WERI-Rb-1 (cell line): Measurements from ENCODE around the gene A4GNT.

Source experiments
- DNase-seq: peaks from one replicate; pipeline ENCODE4 v3.0.0-alpha.2; 2020
- H3K27ac ChIP-seq: fragments of 250-450 bp; sonication (Bioruptor Pico); 2 replicates; pipeline ENCODE4 v1.5.1; 2020; ENCODE audit warnings: mild to moderate bottlenecking, moderate library complexity
- H3K27me3 ChIP-seq: fragments of 250-450 bp; sonication (Bioruptor Pico); 2 replicates; pipeline ENCODE4 v1.5.1; 2021; ENCODE audit warnings: mild to moderate bottlenecking, low read depth, moderate library complexity; ENCODE audit not compliant: insufficient read depth, severe bottlenecking
- H3K36me3 ChIP-seq: fragments of 250-450 bp; sonication (Bioruptor Pico); 2 replicates; pipeline ENCODE4 v1.5.1; 2020; ENCODE audit warnings: mild to moderate bottlenecking, moderate library complexity
- H3K4me3 ChIP-seq: 2 replicates; pipeline ENCODE4 v1.5.1; 2011; ENCODE audit warnings: low read depth, mild to moderate bottlenecking, control low read depth, low read length
- H3K9me3 ChIP-seq: fragments of 250-450 bp; sonication (Bioruptor Pico); 2 replicates; pipeline ENCODE4 v1.5.1; 2021; ENCODE audit warnings: mild to moderate bottlenecking, moderate library complexity; ENCODE audit not compliant: severe bottlenecking
- CTCF ChIP-seq: IDR thresholded peaks from 2 replicates; pipeline ENCODE4 v1.5.1; 2011; ENCODE audit warnings: low read depth, mild to moderate bottlenecking, control low read depth, inconsistent platforms, low read length

A4GNT gene

GRCh38 chr3:138118612-138119422, 13.4 kb downstream of the A4GNT start:
- H3K36me3 ChIP-seq: no peaks in the 10 kb centered on the region; the same call in 1 of the 2 replicates

DNA sequence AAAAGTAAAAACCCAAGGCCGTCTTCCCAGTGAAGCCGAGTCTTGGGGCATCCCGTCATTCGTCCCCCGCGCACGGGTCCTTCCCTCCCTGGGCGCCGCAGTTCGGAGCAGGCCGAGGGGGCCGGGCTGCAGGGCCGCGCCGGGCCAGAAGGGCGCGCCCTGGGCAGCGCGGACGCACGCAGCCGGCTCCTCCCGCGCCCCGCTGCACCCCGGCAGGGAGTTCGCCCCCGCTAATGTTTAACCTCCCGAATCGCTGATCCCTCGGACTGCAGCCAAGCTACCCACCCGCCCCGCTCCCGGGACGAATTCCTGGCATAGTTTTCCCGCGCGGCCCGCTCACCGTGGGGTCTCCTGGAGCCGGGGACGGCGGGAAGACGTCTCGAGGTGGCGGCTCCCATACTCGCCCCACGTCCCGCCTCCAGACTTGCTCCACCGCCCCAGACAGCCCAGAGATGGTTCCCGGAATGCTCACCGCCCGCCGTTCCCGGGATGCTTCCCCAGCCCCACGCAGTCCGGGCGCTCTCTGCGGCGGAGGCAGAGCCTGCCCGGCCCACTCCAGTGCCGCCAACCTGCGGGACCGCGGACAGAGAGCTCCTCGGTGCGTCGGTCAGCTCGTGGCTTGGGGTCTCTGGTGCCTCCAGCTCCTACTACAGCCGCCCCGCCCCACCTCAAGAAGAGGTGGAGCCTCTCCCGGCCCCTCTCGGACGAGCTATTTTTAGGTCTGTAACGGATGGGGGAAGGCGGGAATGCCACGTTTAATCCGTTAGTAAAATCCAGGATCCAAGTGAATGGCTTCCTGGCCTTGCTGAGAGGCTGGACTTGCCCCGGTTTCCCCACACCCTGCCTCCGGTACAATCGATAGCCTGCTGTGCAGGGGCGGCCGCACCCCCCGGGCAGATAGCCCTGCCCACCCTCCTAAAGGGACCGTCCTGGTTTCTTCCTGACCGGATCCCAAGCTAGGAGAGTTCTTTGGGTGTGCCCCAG, 16.9 kb downstream of the A4GNT start, which contains the start of gene DZIP1L:
DZIP1L (minus strand) TSS at position 621 of the 984 bp plus-strand sequence. CDS start 11,637 bp downstream, outside the sequence.
- DNase-seq: peak; percentile 94
- Histone ChIP-seq H3K27ac (peak within 1 kb of the TSS; percentile 88), H3K27me3 (no peaks in the 10 kb centered on the region), H3K9me3 (no peaks in the 10 kb centered on the region), H3K4me3 (peak within 1 kb of the TSS; percentile 69), H3K36me3 (peaks cover 21% of the 10 kb centered on the region)
- peak; percentile 50 for TF ChIP-seq CTCF

More at GRCh38 chr3:138118612-138119422, 13.4 kb downstream of the A4GNT start:
- Histone ChIP-seq H3K4me3 (no peak overlapping the region), H3K9me3 (no peaks in the 10 kb centered on the region), H3K27ac (no peak overlapping the region), H3K27me3 (no peaks in the 10 kb centered on the region)
- peak; percentile 86 for TF ChIP-seq CTCF
- peak; percentile 88 for DNase-seq

DNA sequence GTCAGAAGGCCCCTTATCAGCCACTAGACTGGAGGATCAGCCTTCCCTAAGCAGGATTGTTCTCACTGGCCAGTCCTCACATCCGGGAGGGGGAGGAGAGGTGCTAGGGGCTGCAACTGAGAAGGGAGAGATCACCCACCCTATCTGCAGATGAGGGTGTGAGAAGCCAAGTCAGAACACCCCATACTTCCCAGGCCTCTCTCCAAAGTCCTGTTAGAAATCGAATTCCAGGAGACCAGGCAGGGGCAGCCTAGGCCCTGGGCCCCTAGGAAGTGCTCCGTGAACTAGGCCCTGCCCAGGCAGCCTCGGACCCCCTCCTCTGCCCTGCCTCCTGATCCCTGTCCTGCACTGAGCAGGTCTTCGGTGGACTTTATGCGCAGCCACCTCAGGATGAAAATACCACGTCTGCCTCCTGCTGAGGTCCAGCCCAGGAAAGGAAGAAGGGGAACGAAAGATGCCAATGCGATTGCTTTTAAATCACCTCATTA, 17.7 kb downstream of the A4GNT start:
- DNase-seq: peak; percentile 60
- no peaks in the 10 kb centered on the region for H3K9me3 ChIP-seq
- H3K27ac ChIP-seq: peak overlapping the region; percentile 88
- peak overlapping the region; percentile 69 for H3K4me3 ChIP-seq
- H3K27me3 ChIP-seq: no peaks in the 10 kb centered on the region
- H3K36me3 ChIP-seq: peaks cover 29% of the 10 kb centered on the region
- TF ChIP-seq CTCF: no peak

- Histone ChIP-seq H3K4me3 (no peak overlapping the region), H3K27me3 (no peaks in the 10 kb centered on the region), H3K9me3 (no peaks in the 10 kb centered on the region), H3K27ac (no peak overlapping the region; the same call in 1 of the 2 replicates), H3K36me3 (peaks cover 40% of the 10 kb centered on the region)
- no peak for DNase-seq
- no peak for TF ChIP-seq CTCF
Measured at GRCh38 chr3:138113326-138113725, 18.9 kb downstream of the A4GNT start.

DNA sequence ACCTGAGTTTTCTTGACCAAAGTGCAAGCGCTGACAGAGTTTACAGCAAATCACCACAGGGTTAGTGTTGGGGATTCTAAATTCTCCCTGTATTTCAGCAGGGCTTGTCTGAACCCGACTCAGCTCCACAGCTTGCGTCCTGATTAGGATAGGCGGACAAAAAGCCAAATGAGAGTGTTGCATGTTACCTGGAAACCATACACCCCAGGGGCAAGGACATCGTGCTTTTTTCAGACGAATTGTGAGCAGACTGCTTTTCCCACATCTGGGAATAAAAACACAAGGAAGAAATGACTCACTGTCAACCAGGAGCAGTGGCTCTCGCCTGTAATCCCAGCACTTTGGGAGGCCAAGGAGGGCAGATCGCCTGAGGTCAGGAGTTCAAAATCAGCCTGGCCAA, 19.8 kb downstream of the A4GNT start:
- Histone ChIP-seq H3K27me3 (no peaks in the 10 kb centered on the region), H3K4me3 (no peak overlapping the region), H3K36me3 (peaks cover 48% of the 10 kb centered on the region), H3K9me3 (no peaks in the 10 kb centered on the region), H3K27ac (no peak overlapping the region)
- no peak for DNase-seq
- no peak for TF ChIP-seq CTCF
